ENCODE data around the gene TBC1D1. TPM values are rescaled to one million over a fixed set of nuclear protein-coding genes. Genes with fewer than 3 reads are reported as not detected.

The TBC1D1 gene
- total and polyA plus RNA-seq, 2 donors (not counting 1 experiment from before 2014, with no cell fraction given), result 39.7 to 90.0 TPM

DNA sequence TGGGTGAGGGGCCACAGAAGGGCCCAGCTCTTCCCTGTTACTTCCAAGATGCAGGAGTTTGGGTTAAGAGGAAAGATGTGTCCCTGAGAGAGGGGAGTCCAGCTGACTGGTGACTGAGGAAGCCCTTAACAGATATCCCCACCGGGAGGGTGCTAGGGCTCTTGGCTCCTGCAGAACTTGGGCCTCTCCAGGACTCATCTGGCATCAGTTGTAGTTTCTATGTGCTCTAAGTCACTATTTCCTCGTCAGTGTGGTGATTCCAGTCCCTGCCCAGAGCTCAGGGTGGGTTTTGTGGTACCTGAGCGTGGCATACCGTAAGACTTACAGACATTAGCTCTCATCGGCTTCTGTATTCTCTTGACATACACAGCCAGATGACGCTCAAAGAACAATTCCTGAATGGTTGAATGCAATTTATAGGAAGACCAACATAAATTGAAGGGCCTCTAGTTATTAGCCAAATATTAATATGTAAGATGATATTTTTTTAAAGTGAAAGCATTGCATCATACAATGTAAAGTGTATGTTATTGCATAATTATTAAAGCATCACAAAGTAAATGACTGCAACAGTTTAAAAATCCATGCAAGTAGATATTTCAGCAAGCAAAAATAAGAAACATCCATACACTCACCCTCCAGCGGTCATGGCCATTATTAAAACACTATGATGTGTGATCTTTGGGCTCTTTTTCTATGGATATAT, 264.9 kb downstream of the TBC1D1 start:
- H3K4me1 ChIP-seq (ENCODE audit: control insufficient read depth, extremely low read depth, insufficient read depth, low read length), result peaks cover 6% of the 10 kb centered on the region
- H3K4me2 ChIP-seq (ENCODE audit: extremely low read depth, insufficient read depth, low read length), result no peak overlapping the region
- DNase-seq (ENCODE audit: low read depth in 2 of 2), result peak in 1 of 2 donors; percentile 37
- no peaks in the 10 kb centered on the region for H3K27me3 ChIP-seq (ENCODE audit: control insufficient read depth, insufficient read depth, low read length)
- H3K9ac ChIP-seq (ENCODE audit: insufficient read depth, low read length), result no peak overlapping the region
- H3K79me2 ChIP-seq (ENCODE audit: control insufficient read depth, insufficient read depth, low read length), result no peaks in the 10 kb centered on the region
- H3K9me3 ChIP-seq (ENCODE audit: control insufficient read depth, insufficient read depth, low read depth, low read length), result no peaks in the 10 kb centered on the region
- H2AFZ ChIP-seq (ENCODE audit: low read length), result no peak overlapping the region
- no peaks in the 10 kb centered on the region for H3K36me3 ChIP-seq (ENCODE audit: control insufficient read depth, insufficient read depth, low read length)
- H4K20me1 ChIP-seq (ENCODE audit: control insufficient read depth, extremely low read depth, insufficient read depth, low read length), result no peaks in the 10 kb centered on the region
- peak overlapping the region; percentile 26 for H3K27ac ChIP-seq (ENCODE audit: insufficient read depth, low read length)
- no peak overlapping the region for H3K4me3 ChIP-seq (replicated peaks in 1 of 4; ENCODE audit: control extremely low read depth in 1 of 4, insufficient read depth in 1 of 4, low read depth in 3 of 4, low read length in 4 of 4)
- TF ChIP-seq CTCF (conservative IDR thresholded peaks at IDR 0.05 in 1 of 2, IDR thresholded peaks at IDR 0.05 in 1 of 2; ENCODE audit: low read depth in 1 of 2, low read length in 2 of 2) (no peak), EZH2 (IDR thresholded peaks at IDR 0.05; ENCODE audit: low read length, missing control alignments) (no peak)

GRCh38 chr4:38157592-38157991, 266.7 kb downstream of the TBC1D1 start:
- DNase-seq (ENCODE audit: low read depth in 2 of 2), result no peak
- H3K79me2 ChIP-seq (ENCODE audit: control insufficient read depth, insufficient read depth, low read length), result no peaks in the 10 kb centered on the region
- peaks cover 15% of the 10 kb centered on the region for H3K4me1 ChIP-seq (ENCODE audit: control insufficient read depth, extremely low read depth, insufficient read depth, low read length)
- H3K9ac ChIP-seq (ENCODE audit: insufficient read depth, low read length), result no peak overlapping the region
- H3K27ac ChIP-seq (ENCODE audit: insufficient read depth, low read length), result no peak overlapping the region
- no peak overlapping the region for H2AFZ ChIP-seq (ENCODE audit: low read length)
- H3K4me3 ChIP-seq (replicated peaks in 1 of 4; ENCODE audit: control extremely low read depth in 1 of 4, insufficient read depth in 1 of 4, low read depth in 3 of 4, low read length in 4 of 4), result no peak overlapping the region
- H3K9me3 ChIP-seq (ENCODE audit: control insufficient read depth, insufficient read depth, low read depth, low read length), result no peaks in the 10 kb centered on the region
- H4K20me1 ChIP-seq (ENCODE audit: control insufficient read depth, extremely low read depth, insufficient read depth, low read length), result no peaks in the 10 kb centered on the region
- no peak overlapping the region for H3K4me2 ChIP-seq (ENCODE audit: extremely low read depth, insufficient read depth, low read length)
- no peaks in the 10 kb centered on the region for H3K36me3 ChIP-seq (ENCODE audit: control insufficient read depth, insufficient read depth, low read length)
- no peaks in the 10 kb centered on the region for H3K27me3 ChIP-seq (ENCODE audit: control insufficient read depth, insufficient read depth, low read length)
- no peak for TF ChIP-seq EZH2 (IDR thresholded peaks at IDR 0.05; ENCODE audit: low read length, missing control alignments)
- no peak for TF ChIP-seq CTCF (conservative IDR thresholded peaks at IDR 0.05 in 1 of 2, IDR thresholded peaks at IDR 0.05 in 1 of 2; ENCODE audit: low read depth in 1 of 2, low read length in 2 of 2)

GRCh38 chr4:38160487-38161207, 269.8 kb downstream of the TBC1D1 start:
- TF ChIP-seq CTCF (conservative IDR thresholded peaks at IDR 0.05 in 1 of 2, IDR thresholded peaks at IDR 0.05 in 1 of 2; ENCODE audit: low read depth in 1 of 2, low read length in 2 of 2) (no peak), EZH2 (IDR thresholded peaks at IDR 0.05; ENCODE audit: low read length, missing control alignments) (no peak)
- Histone ChIP-seq H3K27me3 (ENCODE audit: control insufficient read depth, insufficient read depth, low read length) (no peaks in the 10 kb centered on the region), H3K9me3 (ENCODE audit: control insufficient read depth, insufficient read depth, low read depth, low read length) (no peaks in the 10 kb centered on the region), H4K20me1 (ENCODE audit: control insufficient read depth, extremely low read depth, insufficient read depth, low read length) (no peaks in the 10 kb centered on the region), H3K79me2 (ENCODE audit: control insufficient read depth, insufficient read depth, low read length) (no peaks in the 10 kb centered on the region), H3K27ac (ENCODE audit: insufficient read depth, low read length) (peak overlapping the region; percentile 97), H3K9ac (ENCODE audit: insufficient read depth, low read length) (peak overlapping the region; percentile 68), H3K36me3 (ENCODE audit: control insufficient read depth, insufficient read depth, low read length) (no peaks in the 10 kb centered on the region), H2AFZ (ENCODE audit: low read length) (no peak overlapping the region), H3K4me1 (ENCODE audit: control insufficient read depth, extremely low read depth, insufficient read depth, low read length) (peaks cover 20% of the 10 kb centered on the region), H3K4me3 (replicated peaks in 1 of 4; ENCODE audit: control extremely low read depth in 1 of 4, insufficient read depth in 1 of 4, low read depth in 3 of 4, low read length in 4 of 4) (no peak overlapping the region), H3K4me2 (ENCODE audit: extremely low read depth, insufficient read depth, low read length) (no peak overlapping the region)
- peak; percentile 95 to 97 for DNase-seq (ENCODE audit: low read depth in 2 of 2)
